Naive thymus-derived CD8-positive, alpha-beta T cell (primary cell): Measurements from ENCODE around the gene OR52A5. TPM values are rescaled to one million over a fixed set of nuclear protein-coding genes. Genes with fewer than 3 reads are reported as not detected.

Source experiments
- ATAC-seq, 2 donors: fragments of 150-1000 bp; cut with Tn5 transposase in 1 of 2; sonication (Bioruptor Pico), chemical (Tn5 transposase) in 1 of 2; 1 replicate in 1 of 2; 2 replicates in 1 of 2; pipeline ENCODE4 v1.10.0; 2021; ENCODE audit warnings: mild to moderate bottlenecking in 2 of 2, moderate library complexity in 2 of 2
- POLR2A ChIA-PET: fragments of 350-600 bp; sonication (Branson Sonifier 250); formaldehyde crosslinking; loops from one replicate; lab custom pipeline; 2021; ENCODE audit warnings: antibody characterized with exemption; lab: Charles Lee
- DNase-seq, 10 donors: peaks; one replicate each; pipeline versions ENCODE4 v3.0.0 to v3.0.0-alpha.2; 2020 to 2022
- H3K27ac Mint-ChIP-seq, 10 donors: one replicate each; pipeline ENCODE4 v1.8.0; 2020 to 2022; ENCODE audit warnings: mild to moderate bottlenecking in 10 of 10, mixed read lengths in 10 of 10, moderate library complexity in 4 of 10, inconsistent platforms in 1 of 10
- H3K27me3 Mint-ChIP-seq, 5 donors: one replicate each; pipeline ENCODE4 v1.8.0; 2021 to 2022; ENCODE audit warnings: mixed read lengths in 5 of 5
- H3K36me3 Mint-ChIP-seq, 3 donors: one replicate each; pipeline ENCODE4 v1.8.0; 2020 to 2022; ENCODE audit warnings: mixed read lengths in 3 of 3, mild to moderate bottlenecking in 2 of 3, inconsistent platforms in 1 of 3
- H3K4me1 Mint-ChIP-seq, 4 donors: one replicate each; pipeline ENCODE4 v1.8.0; 2021 to 2022; ENCODE audit warnings: mixed read lengths in 4 of 4
- H3K4me3 Mint-ChIP-seq, 10 donors: one replicate each; pipeline ENCODE4 v1.8.0; 2020 to 2022; ENCODE audit warnings: mild to moderate bottlenecking in 10 of 10, mixed read lengths in 10 of 10, moderate library complexity in 6 of 10, inconsistent platforms in 1 of 10
- H3K9me3 Mint-ChIP-seq, 9 donors: one replicate each; pipeline ENCODE4 v1.8.0; 2020 to 2022; ENCODE audit warnings: mixed read lengths in 9 of 9, mild to moderate bottlenecking in 3 of 9, inconsistent platforms in 1 of 9, moderate library complexity in 1 of 9
- polyA plus RNA-seq, 3 donors: library from polyadenylated mRNA; unstranded; fragments of 300-500 nt; fragmentation: Illumina TruSeq; gene quantifications; one replicate each; pipeline ENCODE4 v1.2.3, GENCODE V29; 2021
- total RNA-seq, 8 experiments: library from RNA in 2 of 8; stranded (reverse) in 2 of 8; gene quantifications; one replicate each; pipeline ENCODE4 v1.2.3 and lab custom pipeline; 2021 to 2026

The OR52A5 gene
- total and polyA plus RNA-seq, 5 experiments from 2014 or later: not detected

GRCh38 chr11:5096011-5096410 is 42.1 kb downstream of the OR52A5 start:
- Mint-ChIP-seq H3K27me3 (peaks cover 2 to 11% (median 8%) of the 10 kb centered on the region in 5 donors), H3K27ac (no peak overlapping the region)
- POLR2A ChIA-PET: no interaction called here

GRCh38 chr11:5092821-5093585 is 45.2 kb downstream of the OR52A5 start:
- POLR2A ChIA-PET: no interaction called here
- H3K36me3 Mint-ChIP-seq: no peaks in the 10 kb centered on the region
- peaks cover 0 to 6% (median 0%) of the 10 kb centered on the region in 9 donors for H3K9me3 Mint-ChIP-seq
- no peak for DNase-seq
- H3K4me1 Mint-ChIP-seq: no peaks in the 10 kb centered on the region
- H3K27ac Mint-ChIP-seq: no peak overlapping the region
- peaks cover 2 to 19% (median 11%) of the 10 kb centered on the region in 5 donors for H3K27me3 Mint-ChIP-seq
- H3K4me3 Mint-ChIP-seq: no peak overlapping the region
- no peak for ATAC-seq

More at GRCh38 chr11:5096011-5096410, 42.1 kb downstream of the OR52A5 start:
- Mint-ChIP-seq H3K36me3 (no peaks in the 10 kb centered on the region), H3K9me3 (peaks cover 0 to 3% (median 0%) of the 10 kb centered on the region in 9 donors), H3K4me1 (no peaks in the 10 kb centered on the region), H3K4me3 (no peak overlapping the region)
- ATAC-seq (no peak), DNase-seq (no peak)

GRCh38 chr11:5090668-5091067 is 47.5 kb downstream of the OR52A5 start:
- H3K4me1 Mint-ChIP-seq: no peaks in the 10 kb centered on the region
- no peak for ATAC-seq
- peaks cover 0 to 6% (median 0%) of the 10 kb centered on the region in 9 donors for H3K9me3 Mint-ChIP-seq
- no peak for DNase-seq
- peaks cover 2 to 17% (median 9%) of the 10 kb centered on the region in 5 donors for H3K27me3 Mint-ChIP-seq
- H3K36me3 Mint-ChIP-seq: no peaks in the 10 kb centered on the region
- H3K4me3 Mint-ChIP-seq: no peak overlapping the region
- POLR2A ChIA-PET: no interaction called here
- no peak overlapping the region for H3K27ac Mint-ChIP-seq

- Mint-ChIP-seq H3K4me3 (no peak overlapping the region), H3K27ac (no peak overlapping the region), H3K27me3 (peaks cover 2 to 10% (median 6%) of the 10 kb centered on the region in 5 donors), H3K4me1 (no peaks in the 10 kb centered on the region), H3K36me3 (no peaks in the 10 kb centered on the region), H3K9me3 (peaks cover 0 to 6% (median 0%) of the 10 kb centered on the region in 9 donors)
- no peak for ATAC-seq
- POLR2A ChIA-PET: no interaction called here
- DNase-seq: no peak
These were observed 49.6 kb downstream of the OR52A5 start for GRCh38 chr11:5088556-5088955.

GRCh38 chr11:5083602-5084001 is 54.6 kb downstream of the OR52A5 start:
- H3K27me3 Mint-ChIP-seq: peaks cover 0 to 1% (median 0%) of the 10 kb centered on the region in 5 donors
- ATAC-seq: no peak
- peaks cover 0 to 2% (median 0%) of the 10 kb centered on the region in 9 donors for H3K9me3 Mint-ChIP-seq
- POLR2A ChIA-PET: no interaction called here
- no peak overlapping the region for H3K27ac Mint-ChIP-seq
- H3K4me3 Mint-ChIP-seq: no peak overlapping the region
- H3K36me3 Mint-ChIP-seq: no peaks in the 10 kb centered on the region
- no peaks in the 10 kb centered on the region for H3K4me1 Mint-ChIP-seq
- no peak for DNase-seq

GRCh38 chr11:5081405-5081804 is 56.8 kb downstream of the OR52A5 start:
- ATAC-seq (no peak), DNase-seq (no peak)
- no peaks in the 10 kb centered on the region for H3K4me1 Mint-ChIP-seq
- POLR2A ChIA-PET: no interaction called here
- H3K9me3 Mint-ChIP-seq: peaks cover 0 to 2% (median 0%) of the 10 kb centered on the region in 9 donors
- H3K27me3 Mint-ChIP-seq: peaks cover 0 to 4% (median 3%) of the 10 kb centered on the region in 5 donors
- no peaks in the 10 kb centered on the region for H3K36me3 Mint-ChIP-seq
- H3K4me3 Mint-ChIP-seq: no peak overlapping the region
- no peak overlapping the region for H3K27ac Mint-ChIP-seq

Other genes with a start within 250 kb of the OR52A5 start
- gene OR51A7, start 234.6 kb downstream of the OR52A5 start, total RNA-seq: not detected
- not detected for gene OR51A7, start 234.6 kb downstream of the OR52A5 start, polyA plus RNA-seq
- gene OR51G2, start 219.0 kb downstream of the OR52A5 start, total RNA-seq: not detected
- gene OR51G2, start 219.0 kb downstream of the OR52A5 start, polyA plus RNA-seq: not detected
- gene OR51G1, start 214.0 kb downstream of the OR52A5 start, total RNA-seq: not detected
- gene OR51G1, start 214.0 kb downstream of the OR52A5 start, polyA plus RNA-seq: not detected
- gene OR51A4, start 190.8 kb downstream of the OR52A5 start, total RNA-seq: not detected
- gene OR51A4, start 190.8 kb downstream of the OR52A5 start, polyA plus RNA-seq: not detected
- gene OR51A2, start 182.6 kb downstream of the OR52A5 start, total RNA-seq: not detected
- not detected for gene OR51A2, start 182.6 kb downstream of the OR52A5 start, polyA plus RNA-seq
- not detected for gene OR51L1, start 143.5 kb downstream of the OR52A5 start, total RNA-seq
- gene OR51L1, start 143.5 kb downstream of the OR52A5 start, polyA plus RNA-seq: not detected
- gene OR52J3, start 91.8 kb downstream of the OR52A5 start, total RNA-seq: not detected
- gene OR52J3, start 91.8 kb downstream of the OR52A5 start, polyA plus RNA-seq: not detected
- not detected for gene OR52E2, start 78.7 kb downstream of the OR52A5 start, total RNA-seq
- gene OR52E2, start 78.7 kb downstream of the OR52A5 start, polyA plus RNA-seq: not detected
- gene OR52E1, start 68.8 kb downstream of the OR52A5 start, total RNA-seq: not detected
- gene OR52E1, start 68.8 kb downstream of the OR52A5 start, polyA plus RNA-seq: not detected
- not detected for gene OR52A1, start 16.4 kb upstream of the OR52A5 start, total RNA-seq
- gene OR52A1, start 16.4 kb upstream of the OR52A5 start, polyA plus RNA-seq: not detected
- gene OR51V1, start 62.3 kb upstream of the OR52A5 start, total RNA-seq: not detected
- not detected for gene OR51V1, start 62.3 kb upstream of the OR52A5 start, polyA plus RNA-seq
- gene HBB, start 88.7 kb upstream of the OR52A5 start, total RNA-seq: not detected
- under 1 TPM in 2 of 3 donors, not detected in 1; 0.88 to 0.89 TPM for gene HBB, start 88.7 kb upstream of the OR52A5 start, polyA plus RNA-seq
- not detected for gene HBD, start 96.1 kb upstream of the OR52A5 start, total RNA-seq
- not detected for gene HBD, start 96.1 kb upstream of the OR52A5 start, polyA plus RNA-seq
- not detected for gene HBG1, start 111.5 kb upstream of the OR52A5 start, total RNA-seq
- gene HBG1, start 111.5 kb upstream of the OR52A5 start, polyA plus RNA-seq: not detected
- not detected for gene HBG2, start 116.4 kb upstream of the OR52A5 start, total RNA-seq
- gene HBG2, start 116.4 kb upstream of the OR52A5 start, polyA plus RNA-seq: not detected
- not detected for gene HBE1, start 131.6 kb upstream of the OR52A5 start, total RNA-seq
- gene HBE1, start 131.6 kb upstream of the OR52A5 start, polyA plus RNA-seq: not detected
- not detected for gene OR51B4, start 163.6 kb upstream of the OR52A5 start, total RNA-seq
- not detected for gene OR51B4, start 163.6 kb upstream of the OR52A5 start, polyA plus RNA-seq
- gene OR51B2, start 185.9 kb upstream of the OR52A5 start, total RNA-seq: not detected
- gene OR51B2, start 185.9 kb upstream of the OR52A5 start, polyA plus RNA-seq: not detected
- not detected for gene OR51B5, start 205.2 kb upstream of the OR52A5 start, total RNA-seq
- gene OR51B5, start 205.2 kb upstream of the OR52A5 start, polyA plus RNA-seq: not detected
- not detected for gene OR51B6, start 213.2 kb upstream of the OR52A5 start, total RNA-seq
- not detected for gene OR51B6, start 213.2 kb upstream of the OR52A5 start, polyA plus RNA-seq
- not detected for gene OR51M1, start 245.5 kb upstream of the OR52A5 start, total RNA-seq
- gene OR51M1, start 245.5 kb upstream of the OR52A5 start, polyA plus RNA-seq: not detected